Endothelial cell of umbilical vein (primary cell): ENCODE data around the gene CAMTA1. TPM values are rescaled to one million over a fixed set of nuclear protein-coding genes. Genes with fewer than 3 reads are reported as not detected.

Experiments
- BruUV-seq: library from RNA; stranded (reverse); fragments of 400-500 nt; replicated peaks from 2 replicates; lab custom pipeline; 2021; lab: Mats Ljungman, UMichigan
- CTCF ChIA-PET: fragments of 300-600, 350-600 bp; sonication (Branson Sonifier 250); formaldehyde crosslinking; loops from one replicate; lab custom pipeline; 2021; ENCODE audit warnings: antibody characterized with exemption, inconsistent platforms; lab: Charles Lee
- POLR2A ChIA-PET: fragments of 300-600, 350-600 bp; sonication (Branson Sonifier 250); formaldehyde crosslinking; loops from one replicate; lab custom pipeline; 2021; ENCODE audit warnings: antibody characterized with exemption, inconsistent platforms; lab: Charles Lee
- DNase-seq: peaks from one replicate; pipeline ENCODE4 v3.0.0-alpha.2; 2011; ENCODE audit warnings: low read depth, low spot score
- FAIRE-seq: peaks from 2 replicates; lab custom pipeline; 2011; peaks lifted over from hg19 to GRCh38; lab: Jason Lieb, UNC
- H2AFZ ChIP-seq: 2 replicates; pipeline ENCODE4 v1.6.0; 2012; ENCODE audit warnings: low read depth, low read length, control low read depth, inconsistent platforms
- H3K27ac ChIP-seq: 2 replicates; pipeline ENCODE4 v1.5.1; 2011; ENCODE audit warnings: low read depth, mild to moderate bottlenecking, control low read depth, low read length, moderate library complexity; ENCODE audit not compliant: insufficient read depth
- H3K27me3 ChIP-seq, 2 experiments: 2 replicates each; pipeline versions ENCODE4 v1.6.0 to v1.6.1; 2011; ENCODE audit warnings: low read length in 2 of 2, mixed read lengths in 1 of 2; ENCODE audit not compliant: control insufficient read depth in 2 of 2, insufficient read depth in 2 of 2
- H3K36me3 ChIP-seq, 2 experiments: 2 replicates in 1 of 2; 3 replicates in 1 of 2; pipeline ENCODE4 v1.5.1; 2011; ENCODE audit warnings: low read length in 2 of 2, mild to moderate bottlenecking in 1 of 2, moderate library complexity in 1 of 2; ENCODE audit not compliant: control insufficient read depth in 2 of 2, insufficient read depth in 2 of 2; ENCODE audit errors: extremely low read depth in 1 of 2
- H3K4me1 ChIP-seq: 3 replicates; pipeline ENCODE4 v1.5.1; 2011; ENCODE audit warnings: mild to moderate bottlenecking, low read length; ENCODE audit not compliant: control insufficient read depth, insufficient read depth; ENCODE audit errors: extremely low read depth
- H3K4me2 ChIP-seq: 2 replicates; pipeline ENCODE4 v1.6.1; 2011; ENCODE audit warnings: low read length, control low read depth, mixed read lengths; ENCODE audit not compliant: insufficient read depth
- H3K4me3 ChIP-seq, 3 experiments: fragments of 200-600 bp in 1 of 3; sonication (generic), shearing (Covaris generic) in 1 of 3; replicated peaks in 1 of 3; 2 replicates each; pipeline ENCODE4 v1.5.1; 2011 to 2016; ENCODE audit warnings: control low read depth in 3 of 3, low read length in 3 of 3, mild to moderate bottlenecking in 2 of 3, inconsistent platforms in 1 of 3, low read depth in 1 of 3, moderate library complexity in 1 of 3; ENCODE audit not compliant: insufficient read depth in 1 of 3
- H3K79me2 ChIP-seq: 2 replicates; pipeline ENCODE4 v1.6.0; 2012; ENCODE audit warnings: low read length, inconsistent platforms; ENCODE audit not compliant: control insufficient read depth, insufficient read depth
- H3K9ac ChIP-seq: replicated peaks from 2 replicates; pipeline ENCODE3; 2011; ENCODE audit warnings: low read length, control low read depth; ENCODE audit not compliant: insufficient read depth; ENCODE audit errors: extremely low read depth
- H3K9me1 ChIP-seq: replicated peaks from 3 replicates; pipeline ENCODE4 v1.6.0; 2011; ENCODE audit warnings: mild to moderate bottlenecking, low read length; ENCODE audit not compliant: control insufficient read depth, insufficient read depth; ENCODE audit errors: extremely low read depth
- H3K9me3 ChIP-seq: replicated peaks from 2 replicates; pipeline ENCODE4 v1.5.1; 2012; ENCODE audit warnings: low read length, inconsistent platforms; ENCODE audit not compliant: control insufficient read depth, insufficient read depth
- H4K20me1 ChIP-seq: replicated peaks from 2 replicates; pipeline ENCODE3; 2011; ENCODE audit warnings: mild to moderate bottlenecking, low read length; ENCODE audit not compliant: control insufficient read depth, insufficient read depth; ENCODE audit errors: extremely low read depth
- EZH2 ChIP-seq: IDR thresholded peaks from 2 replicates; pipeline ENCODE4 v1.6.1; 2012; ENCODE audit warnings: borderline replicate concordance, low read depth, mild to moderate bottlenecking, moderate library complexity, low read length, inconsistent platforms; ENCODE audit not compliant: severe bottlenecking
- FOS ChIP-seq: IDR thresholded peaks from 2 replicates; pipeline ENCODE4 v1.6.1; 2011; ENCODE audit warnings: mild to moderate bottlenecking, low read length, moderate library complexity, borderline replicate concordance; ENCODE audit not compliant: insufficient read depth
- GATA2 ChIP-seq: IDR thresholded peaks from 2 replicates; pipeline ENCODE4 v1.7.0; 2011; ENCODE audit warnings: low read depth, mild to moderate bottlenecking, moderate library complexity, mixed read lengths, low read length; ENCODE audit not compliant: insufficient read length, insufficient read depth
- JUN ChIP-seq: IDR thresholded peaks from 2 replicates; pipeline ENCODE4 v1.6.1; 2011; ENCODE audit warnings: borderline replicate concordance, low read depth; ENCODE audit not compliant: insufficient read length, insufficient read depth
- MAX ChIP-seq: IDR thresholded peaks from 2 replicates; pipeline ENCODE4 v1.6.1; 2011; ENCODE audit not compliant: insufficient read depth, insufficient read length
- MYC ChIP-seq: IDR thresholded peaks from one replicate; pipeline ENCODE4 v1.6.1; 2011; ENCODE audit warnings: mild to moderate bottlenecking, low read depth, low read length
- POLR2A ChIP-seq: IDR thresholded peaks from 2 replicates; pipeline ENCODE4 v1.6.1; 2012; ENCODE audit warnings: low read depth, mild to moderate bottlenecking, control low read depth, low read length
- POLR2AphosphoS5 ChIP-seq: IDR thresholded peaks from 2 replicates; pipeline ENCODE4 v1.6.1; 2012; ENCODE audit warnings: low read depth, mild to moderate bottlenecking, control low read depth, low read length, moderate library complexity; ENCODE audit not compliant: insufficient read depth
- dilution Hi-C: fragments of 300-500 bp; cut with MboI; formaldehyde crosslinking; loops from one replicate; pipeline ENCODE4 v1.15.0; 2019; ENCODE audit warnings: low sequenced_read_pairs; ENCODE audit not compliant: extremely low pct_ligation_motif_present
- intact Hi-C: fragments of 100-400 bp; cut with micrococcal nuclease; formaldehyde crosslinking; loops from one replicate; pipeline ENCODE4 v1.10.0; 2022
- polyA plus RNA-seq, 4 experiments: library from polyadenylated mRNA; depleted of rRNA in 3 of 4; stranded (reverse) in 3 of 4; unstranded in 1 of 4; fragments of >200 nt; gene quantifications; 2 replicates each; pipeline versions ENCODE4 v1.2.1 to v1.2.3, GENCODE V29; 2011 to 2012; ENCODE audit warnings: missing spikeins in 1 of 4
- total RNA-seq: library from RNA; stranded (reverse); gene quantifications from 2 replicates; pipeline ENCODE4 v1.2.3, GENCODE V29; 2021
- TF ChIP-seq, protein P1 (sequence below), 2 donors: IDR thresholded peaks; 1 replicate in 1 of 2; 2 replicates in 1 of 2; pipeline ENCODE4 v1.5.1; 2011; ENCODE audit warnings: low read length in 2 of 2, mild to moderate bottlenecking in 2 of 2, moderate library complexity in 2 of 2, control low read depth in 1 of 2, inconsistent platforms in 1 of 2, low read depth in 1 of 2; ENCODE audit not compliant: insufficient read depth in 1 of 2; ENCODE audit errors: extremely low read depth in 1 of 2

CAMTA1 gene
- total and polyA plus RNA-seq, 2 donors (not counting 3 experiments of a cell fraction or from before 2014, with no cell fraction given): 50.8 to 92.7 TPM

GRCh38 chr1:6776895-6777294, 8.4 kb upstream of the CAMTA1 start:
- FAIRE-seq (no peak), DNase-seq (no peak)
- intact Hi-C loops: no loop called here
- Histone ChIP-seq H3K79me2 (no peaks in the 10 kb centered on the region), H3K4me3 (no peak overlapping the region), H4K20me1 (no peaks in the 10 kb centered on the region), H3K4me1 (no peaks in the 10 kb centered on the region), H3K9me1 (no peaks in the 10 kb centered on the region), H2AFZ (no peak overlapping the region), H3K27me3 (no peaks in the 10 kb centered on the region), H3K4me2 (no peak overlapping the region), H3K36me3 (no peaks in the 10 kb centered on the region), H3K9me3 (no peaks in the 10 kb centered on the region), H3K27ac (no peak overlapping the region), H3K9ac (no peak overlapping the region)
- no TSS peak for BruUV-seq
- dilution Hi-C loops: no loop called here
- POLR2A ChIA-PET: no interaction called here
- CTCF ChIA-PET: no interaction called here
- no peak for TF ChIP-seq POLR2AphosphoS5
- no peak for TF ChIP-seq POLR2A
- no peak for TF ChIP-seq GATA2
- no peak for TF ChIP-seq MAX

GRCh38 chr1:6777813-6778212, 7.4 kb upstream of the CAMTA1 start:
- no peaks in the 10 kb centered on the region for H3K79me2 ChIP-seq
- no peak for TF ChIP-seq POLR2A
- TF ChIP-seq JUN: no peak
- no peak for TF ChIP-seq GATA2
- TF ChIP-seq FOS: no peak
- TF ChIP-seq EZH2: no peak
- TF ChIP-seq MYC: no peak
- TF ChIP-seq MAX: no peak
- TF ChIP-seq, protein P1, sequence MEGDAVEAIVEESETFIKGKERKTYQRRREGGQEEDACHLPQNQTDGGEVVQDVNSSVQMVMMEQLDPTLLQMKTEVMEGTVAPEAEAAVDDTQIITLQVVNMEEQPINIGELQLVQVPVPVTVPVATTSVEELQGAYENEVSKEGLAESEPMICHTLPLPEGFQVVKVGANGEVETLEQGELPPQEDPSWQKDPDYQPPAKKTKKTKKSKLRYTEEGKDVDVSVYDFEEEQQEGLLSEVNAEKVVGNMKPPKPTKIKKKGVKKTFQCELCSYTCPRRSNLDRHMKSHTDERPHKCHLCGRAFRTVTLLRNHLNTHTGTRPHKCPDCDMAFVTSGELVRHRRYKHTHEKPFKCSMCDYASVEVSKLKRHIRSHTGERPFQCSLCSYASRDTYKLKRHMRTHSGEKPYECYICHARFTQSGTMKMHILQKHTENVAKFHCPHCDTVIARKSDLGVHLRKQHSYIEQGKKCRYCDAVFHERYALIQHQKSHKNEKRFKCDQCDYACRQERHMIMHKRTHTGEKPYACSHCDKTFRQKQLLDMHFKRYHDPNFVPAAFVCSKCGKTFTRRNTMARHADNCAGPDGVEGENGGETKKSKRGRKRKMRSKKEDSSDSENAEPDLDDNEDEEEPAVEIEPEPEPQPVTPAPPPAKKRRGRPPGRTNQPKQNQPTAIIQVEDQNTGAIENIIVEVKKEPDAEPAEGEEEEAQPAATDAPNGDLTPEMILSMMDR (IDR thresholded peaks at IDR 0.05; ENCODE audit: extremely low read depth in 1 of 2, insufficient read depth in 1 of 2, low read depth in 1 of 2, low read length in 2 of 2): no peak
- no peak for TF ChIP-seq POLR2AphosphoS5
- ChIA-PET POLR2A (no interaction called here), CTCF (interaction anchor here (1.3 kb wide), 1 partner anchor 31 kb away, joined by 3 read pairs; no protein-coding TSS in a partner anchor)
- H3K4me2 ChIP-seq: no peak overlapping the region
- no TSS peak for BruUV-seq
- no peak overlapping the region for H3K9ac ChIP-seq
- DNase-seq (no peak), FAIRE-seq (no peak)
- no peak overlapping the region for H2AFZ ChIP-seq
- intact Hi-C loops: no loop called here
- no peaks in the 10 kb centered on the region for H3K27me3 ChIP-seq
- dilution Hi-C loops: no loop called here
- H3K36me3 ChIP-seq: no peaks in the 10 kb centered on the region
- H3K4me3 ChIP-seq: no peak overlapping the region
- no peak overlapping the region for H3K27ac ChIP-seq
- H3K9me1 ChIP-seq: no peaks in the 10 kb centered on the region
- no peaks in the 10 kb centered on the region for H3K9me3 ChIP-seq
- H3K4me1 ChIP-seq: no peaks in the 10 kb centered on the region
- no peaks in the 10 kb centered on the region for H4K20me1 ChIP-seq
